Muscle layer of colon (tissue), 2 donors: Measurements from ENCODE around the gene SLC2A5.

Experiments used
- H3K27ac ChIP-seq: one replicate; pipeline ENCODE4 v1.7.0; 2013; ENCODE audit warnings: low read depth, mild to moderate bottlenecking, low read length, moderate library complexity
- H3K27me3 ChIP-seq, 2 donors: one replicate each; pipeline ENCODE4 v1.7.0; 2013; ENCODE audit warnings: low read length in 2 of 2, mild to moderate bottlenecking in 2 of 2; ENCODE audit not compliant: insufficient read depth in 2 of 2, control insufficient read depth in 1 of 2
- H3K36me3 ChIP-seq: one replicate; pipeline ENCODE4 v1.7.0; 2013; ENCODE audit warnings: mild to moderate bottlenecking, low read length; ENCODE audit not compliant: insufficient read depth
- H3K4me1 ChIP-seq: one replicate; pipeline ENCODE4 v1.7.0; 2013; ENCODE audit warnings: mild to moderate bottlenecking, low read length; ENCODE audit not compliant: insufficient read depth
- H3K4me3 ChIP-seq, 2 donors: one replicate each; pipeline ENCODE4 v1.7.0; 2013; ENCODE audit warnings: low read length in 2 of 2, low read depth in 1 of 2, mild to moderate bottlenecking in 1 of 2, moderate library complexity in 1 of 2
- H3K9ac ChIP-seq: one replicate; pipeline ENCODE4 v1.7.0; 2013; ENCODE audit warnings: low read length
- H3K9me3 ChIP-seq: one replicate; pipeline ENCODE4 v1.7.0; 2013; ENCODE audit warnings: mild to moderate bottlenecking, low read length
- donor health status: abdominal sarcoma.
- donor health status: Adenocarcinoma of cecum.

SLC2A5 gene

GRCh38 chr1:8989821-8990220 is 79.6 kb downstream of the SLC2A5 start:
- Histone ChIP-seq H3K27me3 (no peaks in the 10 kb centered on the region), H3K4me3 (no peak overlapping the region), H3K9ac (no peak overlapping the region), H3K4me1 (peaks cover 6% of the 10 kb centered on the region), H3K27ac (no peak overlapping the region), H3K36me3 (no peaks in the 10 kb centered on the region), H3K9me3 (no peaks in the 10 kb centered on the region)

GRCh38 chr1:8989061-8989460 is 80.4 kb downstream of the SLC2A5 start:
- H3K4me3 ChIP-seq: no peak overlapping the region
- H3K9ac ChIP-seq: no peak overlapping the region
- no peaks in the 10 kb centered on the region for H3K27me3 ChIP-seq
- H3K4me1 ChIP-seq: peaks cover 6% of the 10 kb centered on the region
- H3K9me3 ChIP-seq: no peaks in the 10 kb centered on the region
- no peak overlapping the region for H3K27ac ChIP-seq
- H3K36me3 ChIP-seq: no peaks in the 10 kb centered on the region

GRCh38 chr1:8988618-8988967 is 80.8 kb downstream of the SLC2A5 start:
- no peaks in the 10 kb centered on the region for H3K27me3 ChIP-seq
- no peak overlapping the region for H3K9ac ChIP-seq
- H3K4me3 ChIP-seq: no peak overlapping the region
- H3K9me3 ChIP-seq: no peaks in the 10 kb centered on the region
- no peaks in the 10 kb centered on the region for H3K36me3 ChIP-seq
- peaks cover 6% of the 10 kb centered on the region for H3K4me1 ChIP-seq
- H3K27ac ChIP-seq: no peak overlapping the region

GRCh38 chr1:8987881-8988617 is 81.4 kb downstream of the SLC2A5 start:
- no peaks in the 10 kb centered on the region for H3K27me3 ChIP-seq
- no peak overlapping the region for H3K4me3 ChIP-seq
- no peaks in the 10 kb centered on the region for H3K9me3 ChIP-seq
- H3K27ac ChIP-seq: peak overlapping the region; percentile 21
- H3K9ac ChIP-seq: no peak overlapping the region
- peaks cover 6% of the 10 kb centered on the region for H3K4me1 ChIP-seq
- H3K36me3 ChIP-seq: no peaks in the 10 kb centered on the region

- Histone ChIP-seq H3K27me3 (no peaks in the 10 kb centered on the region), H3K9me3 (no peaks in the 10 kb centered on the region), H3K4me1 (peaks cover 6% of the 10 kb centered on the region), H3K9ac (no peak overlapping the region), H3K4me3 (no peak overlapping the region), H3K36me3 (no peaks in the 10 kb centered on the region), H3K27ac (no peak overlapping the region)
These were observed 82.6 kb downstream of the SLC2A5 start for GRCh38 chr1:8986814-8987190.

- H3K27ac ChIP-seq: no peak overlapping the region
- no peaks in the 10 kb centered on the region for H3K27me3 ChIP-seq
- H3K4me3 ChIP-seq: no peak overlapping the region
- no peaks in the 10 kb centered on the region for H3K9me3 ChIP-seq
- peaks cover 6% of the 10 kb centered on the region for H3K4me1 ChIP-seq
- H3K36me3 ChIP-seq: no peaks in the 10 kb centered on the region
- no peak overlapping the region for H3K9ac ChIP-seq
These were observed 83.3 kb downstream of the SLC2A5 start for GRCh38 chr1:8985915-8986813.
